SK-N-MC (cell line): Measurements from ENCODE around the gene KLHL36.

Experiments
- DNase-seq: peaks from one replicate; pipeline ENCODE4 v3.0.0-alpha.2; 2011; ENCODE audit warnings: low read depth, low spot score
- H3K27ac ChIP-seq: fragments of 200-600 bp; sonication (generic); 2 replicates; pipeline ENCODE4 v1.5.1; 2016; ENCODE audit warnings: mixed run types
- H3K36me3 ChIP-seq: fragments of 200-600 bp; sonication (generic); 2 replicates; pipeline ENCODE4 v1.6.1; 2017; ENCODE audit warnings: antibody characterized with exemption, low read length, mixed read lengths; ENCODE audit not compliant: insufficient read depth
- H3K4me3 ChIP-seq: fragments of 200-600 bp; sonication (generic); 2 replicates; pipeline ENCODE4 v1.5.1; 2016
- H3K9ac ChIP-seq: fragments of 200-600 bp; sonication (generic); 2 replicates; pipeline ENCODE4 v1.8.0; 2017; ENCODE audit warnings: mixed run types, mixed read lengths; ENCODE audit not compliant: insufficient read length
- H3K9me3 ChIP-seq: fragments of 200-600 bp; sonication (generic); 2 replicates; pipeline ENCODE4 v1.6.1; 2017; ENCODE audit warnings: low read depth, mild to moderate bottlenecking, antibody characterized with exemption, low read length, moderate library complexity, mixed read lengths
- EZH2 ChIP-seq: fragments of 200-600 bp; sonication (generic); IDR thresholded peaks from one replicate; pipeline ENCODE4 v1.6.1; 2017; ENCODE audit warnings: antibody characterized with exemption
- FOXP2 ChIP-seq: optimal IDR thresholded peaks from 2 replicates; pipeline ENCODE3; 2011; ENCODE audit warnings: mild to moderate bottlenecking, moderate library complexity; ENCODE audit not compliant: insufficient read depth; ENCODE audit errors: extremely low read length, control extremely low read depth
- POLR2AphosphoS5 ChIP-seq: IDR thresholded peaks from 2 replicates; pipeline ENCODE4 v1.6.1; 2012; ENCODE audit warnings: mild to moderate bottlenecking, low read depth, low read length, borderline replicate concordance

Gene KLHL36

GRCh38 chr16:84699147-84699711 is 50.9 kb downstream of the KLHL36 start:
- H3K27ac ChIP-seq: no peak overlapping the region
- no peak for TF ChIP-seq EZH2
- no peak for TF ChIP-seq FOXP2
- TF ChIP-seq POLR2AphosphoS5: no peak

GRCh38 chr16:84699712-84700445 is 51.6 kb downstream of the KLHL36 start, which contains the start of gene USP10:
Gene USP10, plus strand, starts transcription at chr16:84700000. Its CDS starts 91 bp downstream, at chr16:84700091.
- H3K27ac ChIP-seq: no peak within 1 kb of the TSS

More at GRCh38 chr16:84699147-84699711, 50.9 kb downstream of the KLHL36 start:
- peak overlapping the region; percentile 53 for H3K9ac ChIP-seq
- no peak for DNase-seq
- H3K4me3 ChIP-seq: peak overlapping the region; percentile 88
- no peaks in the 10 kb centered on the region for H3K36me3 ChIP-seq
- no peaks in the 10 kb centered on the region for H3K9me3 ChIP-seq

GRCh38 chr16:84700446-84701300 is 52.4 kb downstream of the KLHL36 start:
- H3K9ac ChIP-seq: peak overlapping the region; percentile 82
- DNase-seq: no peak
- no peak overlapping the region for H3K27ac ChIP-seq
- no peaks in the 10 kb centered on the region for H3K36me3 ChIP-seq
- peak overlapping the region; percentile 88 for H3K4me3 ChIP-seq
- no peaks in the 10 kb centered on the region for H3K9me3 ChIP-seq
- no peak for TF ChIP-seq EZH2
- no peak for TF ChIP-seq FOXP2
- no peak for TF ChIP-seq POLR2AphosphoS5

More at GRCh38 chr16:84699712-84700445, 51.6 kb downstream of the KLHL36 start, which contains the start of gene USP10:
- peak within 1 kb of the TSS; percentile 88 for H3K4me3 ChIP-seq
- peak within 1 kb of the TSS; percentile 82 for H3K9ac ChIP-seq
- no peaks in the 10 kb centered on the region for H3K9me3 ChIP-seq
- TF ChIP-seq POLR2AphosphoS5 (peak; percentile 34; the same call in 1 of the 2 replicates), FOXP2 (no peak)
- no peaks in the 10 kb centered on the region for H3K36me3 ChIP-seq
- DNase-seq: no peak

GRCh38 chr16:84703681-84704080 is 55.4 kb downstream of the KLHL36 start:
- DNase-seq: no peak
- no peak for TF ChIP-seq EZH2
- no peak for TF ChIP-seq POLR2AphosphoS5
- no peak for TF ChIP-seq FOXP2
- no peak overlapping the region for H3K4me3 ChIP-seq
- no peaks in the 10 kb centered on the region for H3K36me3 ChIP-seq
- no peak overlapping the region for H3K9ac ChIP-seq
- H3K9me3 ChIP-seq: no peaks in the 10 kb centered on the region
- no peak overlapping the region for H3K27ac ChIP-seq

- Histone ChIP-seq H3K9ac (no peak overlapping the region), H3K4me3 (no peak overlapping the region), H3K27ac (no peak overlapping the region), H3K36me3 (no peaks in the 10 kb centered on the region), H3K9me3 (no peaks in the 10 kb centered on the region)
- DNase-seq: no peak
- TF ChIP-seq FOXP2 (no peak), POLR2AphosphoS5 (no peak), EZH2 (no peak)
Measured at GRCh38 chr16:84704253-84704652, 55.9 kb downstream of the KLHL36 start.

GRCh38 chr16:84706856-84707255 is 58.5 kb downstream of the KLHL36 start:
- TF ChIP-seq POLR2AphosphoS5 (no peak), FOXP2 (no peak), EZH2 (no peak)
- H3K9me3 ChIP-seq: no peaks in the 10 kb centered on the region
- DNase-seq: no peak
- no peak overlapping the region for H3K4me3 ChIP-seq
- H3K9ac ChIP-seq: no peak overlapping the region
- no peak overlapping the region for H3K27ac ChIP-seq
- no peaks in the 10 kb centered on the region for H3K36me3 ChIP-seq

- no peak overlapping the region for H3K9ac ChIP-seq
- no peaks in the 10 kb centered on the region for H3K9me3 ChIP-seq
- H3K36me3 ChIP-seq: no peaks in the 10 kb centered on the region
- TF ChIP-seq POLR2AphosphoS5: no peak
- no peak for TF ChIP-seq FOXP2
- no peak for TF ChIP-seq EZH2
- H3K27ac ChIP-seq: no peak overlapping the region
- H3K4me3 ChIP-seq: no peak overlapping the region
- no peak for DNase-seq
Measured at GRCh38 chr16:84709609-84710008, 61.3 kb downstream of the KLHL36 start.

GRCh38 chr16:84710686-84711085 is 62.4 kb downstream of the KLHL36 start:
- no peaks in the 10 kb centered on the region for H3K36me3 ChIP-seq
- H3K27ac ChIP-seq: no peak overlapping the region
- no peak for DNase-seq
- no peaks in the 10 kb centered on the region for H3K9me3 ChIP-seq
- TF ChIP-seq FOXP2 (no peak), EZH2 (no peak), POLR2AphosphoS5 (no peak)
- no peak overlapping the region for H3K9ac ChIP-seq
- H3K4me3 ChIP-seq: no peak overlapping the region
